Renal cortex interstitium (tissue), 11 donors: ENCODE data around the gene PABPC3. TPM values are rescaled to one million over a fixed set of nuclear protein-coding genes. Genes with fewer than 3 reads are reported as not detected.

Experiments
- DNase-seq, 11 donors: peaks; one replicate each; pipeline ENCODE4 v3.0.0-alpha.2; 2013; ENCODE audit warnings: low read depth in 9 of 11, low spot score in 4 of 11; ENCODE audit errors: extremely low read depth in 1 of 11
- polyA plus RNA-seq, 3 donors: library from polyadenylated mRNA; unstranded; fragments of 120-200 nt; gene quantifications; one replicate each; pipeline ENCODE4 v1.2.1, GENCODE V29; 2013; ENCODE audit not compliant: insufficient read length in 3 of 3

Gene PABPC3
- polyA plus RNA-seq, 3 donors, result 1.2 to 1.7 (median 1.3) TPM

DNA sequence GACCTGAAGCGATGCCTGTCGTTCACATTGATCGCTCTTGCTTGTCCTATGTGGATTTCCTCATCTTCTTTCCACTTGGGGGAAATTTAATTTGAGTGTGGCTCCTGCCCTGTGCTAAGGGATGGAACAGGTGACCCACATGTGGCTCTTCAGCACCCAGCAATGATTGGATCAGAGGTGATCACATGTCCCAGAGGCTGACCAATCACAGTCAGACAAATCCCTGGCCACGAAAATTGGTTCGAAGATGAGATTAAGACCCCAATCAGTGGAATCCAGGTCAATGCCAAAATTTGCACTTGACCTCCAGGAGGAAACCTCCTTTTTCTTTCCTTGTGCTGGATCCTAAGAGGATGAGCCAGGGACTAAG lies 52.5 kb downstream of the PABPC3 start:
- no peak for DNase-seq

Other genes starting within 250 kb of the PABPC3 start
- under 1 TPM; 0.39 to 0.44 (median 0.43) TPM for gene AMER2, start 76.2 kb downstream of the PABPC3 start, polyA plus RNA-seq
- 10 to 100 TPM; 15.2 to 20.6 (median 19.0) TPM for gene MTMR6, start 191.4 kb downstream of the PABPC3 start, polyA plus RNA-seq
- 10 to 100 TPM; 42.9 to 59.5 (median 51.9) TPM for gene NUP58, start 205.5 kb downstream of the PABPC3 start, polyA plus RNA-seq